GM12892 (cell line): Measurements from ENCODE around the gene GDNF.

Source experiments
- POLR2A ChIP-seq: IDR thresholded peaks from 2 replicates; pipeline ENCODE4 v1.6.1; 2011; ENCODE audit warnings: low read depth, low read length, control low read depth
- POLR2AphosphoS5 ChIP-seq: IDR thresholded peaks from 2 replicates; pipeline ENCODE4 v1.6.1; 2011; ENCODE audit warnings: low read depth, low read length, control low read depth

- TF ChIP-seq POLR2A (no peak), POLR2AphosphoS5 (no peak)
Measured at GRCh38 chr5:37771731-37772130, 68.1 kb downstream of the GDNF start.
